ENCODE data around the gene IGFALS.

The IGFALS gene

GRCh38 chr16:1793578-1794220 lies at the start of gene IGFALS:
IGFALS (minus strand) TSS chr16:1793705; CDS start chr16:1793652, 53 bp downstream.
- DNase-seq: no peak

- no peak for DNase-seq
Measured at GRCh38 chr16:1839554-1839953, 46.0 kb upstream of the IGFALS start.

- DNase-seq: no peak
Measured at GRCh38 chr16:1834096-1834495, 40.6 kb upstream of the IGFALS start.

- DNase-seq: no peak
Measured at GRCh38 chr16:1832838-1833454, 39.4 kb upstream of the IGFALS start.

GRCh38 chr16:1831186-1832075 lies 37.9 kb upstream of the IGFALS start:
- DNase-seq: no peak

- DNase-seq: no peak
Measured at GRCh38 chr16:1830213-1830612, 36.7 kb upstream of the IGFALS start.

- DNase-seq: no peak
Measured at GRCh38 chr16:1828645-1829410, 35.3 kb upstream of the IGFALS start.

GRCh38 chr16:1826691-1827573 lies 33.4 kb upstream of the IGFALS start, which contains the start of the genes FAHD1 and HAGH:
FAHD1 (plus strand) TSS chr16:1827206; CDS start chr16:1827239, 33 bp downstream.
HAGH (minus strand) TSS chr16:1826825; CDS start chr16:1826787, 38 bp downstream.
- DNase-seq: peak; percentile 90

- DNase-seq: peak; percentile 67
Measured at GRCh38 chr16:1825864-1826690, 32.6 kb upstream of the IGFALS start.

- no peak for DNase-seq
Measured at GRCh38 chr16:1825381-1825863, 31.9 kb upstream of the IGFALS start.

GRCh38 chr16:1823821-1824220 lies 30.3 kb upstream of the IGFALS start:
- DNase-seq: peak; percentile 23

- no peak for DNase-seq
Measured at GRCh38 chr16:1822801-1823200, 29.3 kb upstream of the IGFALS start.

GRCh38 chr16:1821861-1822611 lies 28.5 kb upstream of the IGFALS start:
- DNase-seq: no peak

- no peak for DNase-seq
Measured at GRCh38 chr16:1820946-1821290, 27.4 kb upstream of the IGFALS start.

GRCh38 chr16:1820096-1820945 lies 26.8 kb upstream of the IGFALS start:
- no peak for DNase-seq

- no peak for DNase-seq
Measured at GRCh38 chr16:1819611-1820010, 26.1 kb upstream of the IGFALS start.

GRCh38 chr16:1818873-1819525 lies 25.5 kb upstream of the IGFALS start:
- DNase-seq: no peak

GRCh38 chr16:1818204-1818872 lies 24.8 kb upstream of the IGFALS start:
- DNase-seq: no peak

Measured in stimulated activated CD4-positive, alpha-beta T cell treated with anti-CD3 and anti-CD28 coated beads, Interleukin-1b, Interleukin-23, amount 100 ng/mL, for 48 hours (primary cell).